MM.1S (cell line): ENCODE measurements around the gene GPR157.

ENCODE experiments used
- DNase-seq: peaks from one replicate; pipeline ENCODE4 v3.0.0-alpha.2; 2015
- H2AFZ ChIP-seq: fragments of 300-600 bp; sonication (generic); 2 replicates; pipeline ENCODE4 v1.6.0; 2016; ENCODE audit warnings: antibody characterized with exemption, low read length
- H3F3A ChIP-seq: fragments of 300-600 bp; sonication (generic); 2 replicates; pipeline ENCODE4 v1.6.1; 2016; ENCODE audit warnings: mild to moderate bottlenecking, antibody characterized with exemption, low read length, moderate library complexity, mixed read lengths; ENCODE audit not compliant: insufficient read depth
- H3K27ac ChIP-seq: fragments of 300-600 bp; sonication (generic); 2 replicates; pipeline ENCODE4 v1.5.1; 2016; ENCODE audit warnings: mild to moderate bottlenecking, low read length
- H3K27me3 ChIP-seq: fragments of 300-600 bp; sonication (generic); replicated peaks from 2 replicates; pipeline ENCODE4 v1.6.0; 2016; ENCODE audit warnings: low read length; ENCODE audit not compliant: insufficient read depth
- H3K36me3 ChIP-seq: fragments of 300-600 bp; sonication (generic); replicated peaks from 2 replicates; pipeline ENCODE4 v1.6.1; 2016; ENCODE audit warnings: mild to moderate bottlenecking, low read length, mixed read lengths; ENCODE audit not compliant: insufficient read depth
- H3K4me1 ChIP-seq: fragments of 300-600 bp; sonication (generic); 2 replicates; pipeline ENCODE4 v1.6.1; 2016; ENCODE audit warnings: low read length, mixed read lengths
- H3K4me2 ChIP-seq: fragments of 300-600 bp; sonication (generic); 2 replicates; pipeline ENCODE4 v1.6.0; 2016; ENCODE audit warnings: low read depth, low read length
- H3K4me3 ChIP-seq: fragments of 300-600 bp; sonication (generic); 2 replicates; pipeline ENCODE4 v1.5.1; 2016; ENCODE audit warnings: low read length, mixed read lengths
- H3K79me2 ChIP-seq: fragments of 300-600 bp; sonication (generic); 2 replicates; pipeline ENCODE4 v1.6.1; 2016; ENCODE audit warnings: mixed run types, low read length, mixed read lengths
- H3K9ac ChIP-seq: fragments of 300-600 bp; sonication (generic); 2 replicates; pipeline ENCODE4 v1.6.1; 2016; ENCODE audit warnings: low read length, mixed read lengths
- H3K9me2 ChIP-seq: fragments of 300-600 bp; sonication (generic); replicated peaks from 2 replicates; pipeline ENCODE4 v1.6.1; 2016; ENCODE audit warnings: mild to moderate bottlenecking, low read length, mixed read lengths; ENCODE audit not compliant: insufficient read depth
- H3K9me3 ChIP-seq: fragments of 300-600 bp; sonication (generic); replicated peaks from 2 replicates; pipeline ENCODE4 v1.6.1; 2016; ENCODE audit warnings: mild to moderate bottlenecking, low read length, mixed read lengths; ENCODE audit not compliant: insufficient read depth
- H4K20me1 ChIP-seq: fragments of 300-600 bp; sonication (generic); 2 replicates; pipeline ENCODE4 v1.6.1; 2016; ENCODE audit warnings: mild to moderate bottlenecking, low read length, moderate library complexity, mixed read lengths; ENCODE audit not compliant: insufficient read depth
- EZH2 ChIP-seq: fragments of 300-600 bp; sonication (generic); optimal IDR thresholded peaks from 2 replicates; pipeline ENCODE3; 2017; ENCODE audit warnings: low read depth, mild to moderate bottlenecking, antibody characterized with exemption, low read length, mixed read lengths
- EZH2phosphoT487 ChIP-seq: fragments of 300-600 bp; sonication (generic); IDR thresholded peaks from 2 replicates; pipeline ENCODE4 v1.6.1; 2018; ENCODE audit warnings: antibody characterized with exemption, low read length
- TF ChIP-seq, protein P1 (sequence below): fragments of 300-600 bp; sonication (generic); IDR thresholded peaks from 2 replicates; pipeline ENCODE4 v1.5.1; 2016; ENCODE audit warnings: antibody characterized with exemption, low read length, mixed read lengths

Gene GPR157

GRCh38 chr1:9086796-9087195 lies 42.1 kb downstream of the GPR157 start:
- Histone ChIP-seq H3K9me2 (no peaks in the 10 kb centered on the region), H3K27me3 (peaks cover 73% of the 10 kb centered on the region), H2AFZ (no peak overlapping the region), H3K9me3 (no peaks in the 10 kb centered on the region), H3K27ac (peak overlapping the region; percentile 25; the same call in 1 of the 2 replicates), H3K79me2 (no peaks in the 10 kb centered on the region), H3F3A (no peaks in the 10 kb centered on the region), H3K4me3 (no peak overlapping the region), H3K9ac (no peak overlapping the region), H4K20me1 (no peaks in the 10 kb centered on the region), H3K4me2 (0 out of 2 replicates have a peak overlapping the region, but pooled peaks have one; percentile 10), H3K4me1 (peaks cover 7% of the 10 kb centered on the region; the same call in 1 of the 2 replicates), H3K36me3 (no peaks in the 10 kb centered on the region)
- DNase-seq, result no peak
- no peak for TF ChIP-seq EZH2
- TF ChIP-seq EZH2phosphoT487, result no peak
- TF ChIP-seq, protein P1, sequence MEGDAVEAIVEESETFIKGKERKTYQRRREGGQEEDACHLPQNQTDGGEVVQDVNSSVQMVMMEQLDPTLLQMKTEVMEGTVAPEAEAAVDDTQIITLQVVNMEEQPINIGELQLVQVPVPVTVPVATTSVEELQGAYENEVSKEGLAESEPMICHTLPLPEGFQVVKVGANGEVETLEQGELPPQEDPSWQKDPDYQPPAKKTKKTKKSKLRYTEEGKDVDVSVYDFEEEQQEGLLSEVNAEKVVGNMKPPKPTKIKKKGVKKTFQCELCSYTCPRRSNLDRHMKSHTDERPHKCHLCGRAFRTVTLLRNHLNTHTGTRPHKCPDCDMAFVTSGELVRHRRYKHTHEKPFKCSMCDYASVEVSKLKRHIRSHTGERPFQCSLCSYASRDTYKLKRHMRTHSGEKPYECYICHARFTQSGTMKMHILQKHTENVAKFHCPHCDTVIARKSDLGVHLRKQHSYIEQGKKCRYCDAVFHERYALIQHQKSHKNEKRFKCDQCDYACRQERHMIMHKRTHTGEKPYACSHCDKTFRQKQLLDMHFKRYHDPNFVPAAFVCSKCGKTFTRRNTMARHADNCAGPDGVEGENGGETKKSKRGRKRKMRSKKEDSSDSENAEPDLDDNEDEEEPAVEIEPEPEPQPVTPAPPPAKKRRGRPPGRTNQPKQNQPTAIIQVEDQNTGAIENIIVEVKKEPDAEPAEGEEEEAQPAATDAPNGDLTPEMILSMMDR, result no peak

DNA sequence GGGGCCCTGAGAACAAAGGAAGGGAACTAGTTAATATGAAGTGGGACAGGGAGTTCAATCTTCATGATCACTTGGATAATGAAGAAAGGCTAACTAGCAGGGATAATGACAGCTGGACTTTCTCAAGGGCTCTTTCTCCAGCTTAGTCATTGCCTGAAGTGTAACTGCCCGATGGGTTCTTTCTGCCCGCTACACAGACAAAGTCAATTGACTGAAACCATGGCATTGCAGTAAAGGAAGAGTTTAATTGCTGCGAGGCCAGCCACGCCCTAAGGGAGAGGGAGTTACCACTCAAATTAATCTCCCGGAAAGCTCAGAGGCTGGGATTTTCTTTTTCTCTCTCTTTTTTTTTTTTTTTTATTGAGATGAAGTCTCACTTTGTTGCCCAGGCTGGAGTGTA lies 42.9 kb downstream of the GPR157 start:
- Histone ChIP-seq H3K4me1 (peaks cover 14% of the 10 kb centered on the region; the same call in 1 of the 2 replicates), H3K4me3 (no peak overlapping the region), H3F3A (peaks cover 6% of the 10 kb centered on the region), H3K9me3 (no peaks in the 10 kb centered on the region), H3K4me2 (no peak overlapping the region), H3K79me2 (no peaks in the 10 kb centered on the region), H4K20me1 (no peaks in the 10 kb centered on the region), H3K27ac (no peak overlapping the region), H2AFZ (no peak overlapping the region), H3K9ac (no peak overlapping the region), H3K9me2 (no peaks in the 10 kb centered on the region), H3K36me3 (no peaks in the 10 kb centered on the region), H3K27me3 (peaks cover 66% of the 10 kb centered on the region)
- no peak for TF ChIP-seq EZH2phosphoT487
- TF ChIP-seq, protein P1, result no peak
- TF ChIP-seq EZH2, result no peak
- DNase-seq, result no peak

DNA sequence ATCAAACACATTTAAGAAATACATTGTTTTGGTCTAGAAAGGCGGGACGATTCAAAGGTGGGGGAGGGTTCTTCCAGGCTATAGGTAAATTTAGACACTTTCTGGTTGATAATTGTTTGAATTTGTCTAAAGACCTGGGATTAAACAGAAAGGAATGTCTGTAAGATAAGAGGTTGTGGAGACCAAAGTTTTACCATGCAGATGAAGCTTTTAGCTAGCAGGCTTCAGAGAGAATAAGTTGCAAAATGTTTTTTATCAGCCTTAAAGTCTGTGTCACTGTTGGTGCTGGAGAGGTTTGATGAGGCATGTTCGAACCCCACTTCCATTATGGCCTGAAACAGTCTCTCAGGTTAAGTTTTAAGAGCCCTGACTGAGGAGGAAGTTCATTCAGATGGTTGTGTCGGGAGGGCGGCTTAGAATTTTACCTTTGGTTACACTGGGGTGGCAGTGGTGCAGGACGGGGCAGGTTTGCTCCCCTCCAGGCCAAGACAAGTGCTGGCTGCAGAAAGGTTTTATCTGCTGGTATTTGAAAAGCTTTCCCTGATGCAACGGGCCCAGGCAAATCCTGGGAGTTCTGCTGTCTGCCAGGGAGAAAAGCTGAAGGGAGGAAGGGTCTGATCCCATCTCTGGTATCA lies 43.5 kb downstream of the GPR157 start:
- no peak for DNase-seq
- H4K20me1 ChIP-seq, result no peaks in the 10 kb centered on the region
- H3K4me2 ChIP-seq, result no peak overlapping the region
- H3K4me3 ChIP-seq, result no peak overlapping the region
- H3K4me1 ChIP-seq, result peaks cover 20% of the 10 kb centered on the region
- H3K27ac ChIP-seq, result no peak overlapping the region
- no peaks in the 10 kb centered on the region for H3K79me2 ChIP-seq
- H3F3A ChIP-seq, result peaks cover 12% of the 10 kb centered on the region
- no peaks in the 10 kb centered on the region for H3K9me2 ChIP-seq
- peaks cover 59% of the 10 kb centered on the region for H3K27me3 ChIP-seq
- TF ChIP-seq EZH2phosphoT487, result no peak
- no peak for TF ChIP-seq EZH2
- TF ChIP-seq, protein P1, result no peak
- no peaks in the 10 kb centered on the region for H3K9me3 ChIP-seq
- no peak overlapping the region for H2AFZ ChIP-seq
- H3K9ac ChIP-seq, result no peak overlapping the region
- no peaks in the 10 kb centered on the region for H3K36me3 ChIP-seq
